ENCODE measurements around the gene SGIP1.

DNA sequence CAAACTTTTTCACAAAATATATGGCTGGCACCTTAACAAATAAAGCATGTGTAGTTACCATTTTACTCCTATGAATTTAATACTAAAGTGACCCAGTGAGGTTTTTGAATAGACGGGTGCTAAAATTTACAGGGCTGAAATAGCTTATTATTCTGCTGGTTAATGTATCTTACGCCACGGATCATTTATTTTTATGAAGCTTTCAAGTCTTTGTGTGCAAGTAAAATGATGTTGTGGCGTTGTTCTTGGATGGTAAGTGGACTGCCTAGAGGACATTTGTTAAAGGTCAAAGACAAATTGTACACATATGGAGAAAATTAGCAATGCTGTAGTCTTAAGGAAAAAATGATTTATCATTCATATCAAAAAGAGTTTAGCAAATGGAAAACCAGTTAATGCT lies 244.3 kb downstream of the SGIP1 start:
- TF ChIP-seq CTCF (IDR thresholded peaks at IDR 0.05) (no peak), POLR2A (IDR thresholded peaks at IDR 0.05) (no peak)
